K562 (cell line): ENCODE data around the gene BAD. TPM values are rescaled to one million over a fixed set of nuclear protein-coding genes. Genes with fewer than 3 reads are reported as not detected.

Source experiments
- FOS ChIP-seq: IDR thresholded peaks from 3 replicates; pipeline ENCODE4 v1.6.1; 2011; ENCODE audit not compliant: insufficient read length; ENCODE audit errors: extremely low read depth
- GABPA ChIP-seq: fragments of 200-800 bp; sonication (Bioruptor generic); conservative IDR thresholded peaks from 2 replicates; pipeline ENCODE4 v1.6.1; 2016; ENCODE audit warnings: low read depth, missing genetic modification characterization, missing compliant biosample characterization
- RNF2 ChIP-seq: sonication (generic); IDR thresholded peaks from 2 replicates; pipeline ENCODE4 v1.6.1; 2016
- polyA plus RNA-seq, 8 experiments: library from polyadenylated mRNA; depleted of rRNA in 4 of 8; stranded (reverse) in 5 of 8; unstranded in 3 of 8; fragments of >200 nt; fragmentation: Nextera tagmentation in 2 of 8; fragmentation: Illumina TruSeq in 1 of 8; extraction: Ambion mirVana in 2 of 8; extraction: Trizol in 1 of 8; gene quantifications; 2 replicates each; pipeline versions ENCODE4 v1.2.1 to v1.2.3, GENCODE V29; 2011 to 2014; ENCODE audit warnings: inconsistent platforms in 1 of 8, missing spikeins in 1 of 8
- total RNA-seq, 7 experiments: library from RNA; depleted of rRNA in 6 of 7; stranded (reverse); fragments of >200 nt in 6 of 7; fragmentation: Illumina TruSeq in 2 of 7; extraction: Trizol in 2 of 7; gene quantifications; 2 replicates each; pipeline versions ENCODE4 v1.2.1 to v1.2.3, GENCODE V29; 2011 to 2021; ENCODE audit warnings: low replicate concordance in 1 of 7
- TF ChIP-seq, protein P1 (sequence below), 2 experiments: IDR thresholded peaks in 1 of 2; conservative IDR thresholded peaks in 1 of 2; 2 replicates each; pipeline ENCODE4 v1.6.1; 2016; ENCODE audit warnings: low read depth in 2 of 2, mild to moderate bottlenecking in 1 of 2, missing compliant biosample characterization in 1 of 2, missing genetic modification characterization in 1 of 2, moderate library complexity in 1 of 2
- TF ChIP-seq, protein P2 (sequence below): conservative IDR thresholded peaks from 2 replicates; pipeline ENCODE4 v1.6.1; 2011; ENCODE audit warnings: low read depth, mild to moderate bottlenecking, low read length; ENCODE audit not compliant: control insufficient read depth

BAD gene
- total and polyA plus RNA-seq, 9 of the 15 experiments (the other 6 are each of a cell fraction or from before 2014, with no cell fraction given) = 0.61 to 45.6 (median 11.8) TPM

DNA sequence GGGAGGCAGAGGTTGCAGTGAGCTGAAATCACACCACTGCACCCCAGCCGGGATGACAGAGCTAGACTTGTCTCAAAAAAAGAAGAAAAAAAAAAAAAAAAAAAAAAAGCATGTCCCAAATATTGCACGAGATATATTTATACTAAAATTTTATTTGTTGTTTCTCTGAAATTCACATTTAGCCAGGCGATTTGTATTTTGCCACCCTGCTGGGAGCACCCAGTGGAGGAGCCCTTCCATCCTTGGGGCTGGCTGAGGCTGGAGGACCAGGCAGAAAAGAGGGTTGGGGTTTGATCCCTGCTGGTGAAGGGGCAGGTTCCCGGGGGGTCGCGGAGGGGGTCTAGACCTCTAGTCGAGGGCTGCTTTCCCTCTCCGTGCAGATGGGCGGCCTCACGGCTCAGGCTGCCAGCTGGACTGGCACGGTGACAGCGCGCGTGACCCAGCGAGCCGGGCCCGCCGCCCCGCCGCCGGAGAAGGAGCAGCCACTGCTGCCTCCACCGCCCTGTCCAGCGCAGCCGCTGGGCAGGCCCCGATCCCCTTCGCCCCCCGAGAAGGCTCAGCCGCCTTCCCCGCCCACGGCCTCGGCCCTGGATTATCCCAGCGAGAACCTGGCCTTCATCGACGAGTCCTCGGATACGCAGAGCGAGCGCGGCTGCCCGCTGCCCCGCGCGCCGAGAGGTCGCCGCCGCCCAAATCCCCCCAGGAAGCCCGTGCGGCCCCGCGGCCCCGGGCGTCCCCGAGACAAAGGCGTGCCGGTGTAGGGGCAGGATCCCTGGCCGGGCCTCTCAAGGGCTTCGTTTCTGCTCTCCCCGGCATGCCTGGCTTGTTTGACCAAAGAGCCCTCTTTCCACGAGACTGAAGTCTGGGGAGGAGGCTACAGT is 14.7 kb upstream of the BAD start (continued):
- TF ChIP-seq, protein P1, sequence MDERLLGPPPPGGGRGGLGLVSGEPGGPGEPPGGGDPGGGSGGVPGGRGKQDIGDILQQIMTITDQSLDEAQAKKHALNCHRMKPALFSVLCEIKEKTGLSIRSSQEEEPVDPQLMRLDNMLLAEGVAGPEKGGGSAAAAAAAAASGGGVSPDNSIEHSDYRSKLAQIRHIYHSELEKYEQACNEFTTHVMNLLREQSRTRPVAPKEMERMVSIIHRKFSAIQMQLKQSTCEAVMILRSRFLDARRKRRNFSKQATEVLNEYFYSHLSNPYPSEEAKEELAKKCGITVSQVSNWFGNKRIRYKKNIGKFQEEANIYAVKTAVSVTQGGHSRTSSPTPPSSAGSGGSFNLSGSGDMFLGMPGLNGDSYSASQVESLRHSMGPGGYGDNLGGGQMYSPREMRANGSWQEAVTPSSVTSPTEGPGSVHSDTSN (CRISPR knock-in tag; IDR thresholded peaks at IDR 0.05; ENCODE audit: low read depth) = no peak
- TF ChIP-seq, protein P1 (tag; conservative IDR thresholded peaks at IDR 0.05; ENCODE audit: low read depth) = no peak
- TF ChIP-seq, protein P2, sequence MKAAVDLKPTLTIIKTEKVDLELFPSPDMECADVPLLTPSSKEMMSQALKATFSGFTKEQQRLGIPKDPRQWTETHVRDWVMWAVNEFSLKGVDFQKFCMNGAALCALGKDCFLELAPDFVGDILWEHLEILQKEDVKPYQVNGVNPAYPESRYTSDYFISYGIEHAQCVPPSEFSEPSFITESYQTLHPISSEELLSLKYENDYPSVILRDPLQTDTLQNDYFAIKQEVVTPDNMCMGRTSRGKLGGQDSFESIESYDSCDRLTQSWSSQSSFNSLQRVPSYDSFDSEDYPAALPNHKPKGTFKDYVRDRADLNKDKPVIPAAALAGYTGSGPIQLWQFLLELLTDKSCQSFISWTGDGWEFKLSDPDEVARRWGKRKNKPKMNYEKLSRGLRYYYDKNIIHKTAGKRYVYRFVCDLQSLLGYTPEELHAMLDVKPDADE = no peak
- TF ChIP-seq RNF2 (no peak), GABPA (tag) (no peak), FOS (no peak)
